ENCODE data around the gene AXIN2.

DNA sequence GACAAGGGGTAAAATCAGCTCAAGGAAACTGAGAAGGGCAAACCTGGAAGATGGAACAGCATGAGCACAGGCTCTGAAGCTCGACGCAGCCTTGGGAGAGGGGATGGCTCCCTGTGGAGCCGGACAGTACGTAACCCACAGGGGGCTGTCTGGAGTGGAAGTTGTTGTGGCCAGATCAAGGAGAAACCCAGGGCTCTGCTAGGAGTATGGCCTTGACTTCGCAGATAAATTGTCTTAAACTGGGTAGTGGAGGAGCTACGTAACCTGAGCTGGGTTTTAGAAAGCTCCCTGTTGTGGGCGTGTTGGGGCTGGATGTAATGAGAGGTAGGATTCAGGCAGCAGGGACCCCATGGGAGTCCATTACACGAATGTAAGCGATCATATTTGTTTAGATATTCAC, 25.5 kb upstream of the AXIN2 start:
- TF ChIP-seq, protein P1, sequence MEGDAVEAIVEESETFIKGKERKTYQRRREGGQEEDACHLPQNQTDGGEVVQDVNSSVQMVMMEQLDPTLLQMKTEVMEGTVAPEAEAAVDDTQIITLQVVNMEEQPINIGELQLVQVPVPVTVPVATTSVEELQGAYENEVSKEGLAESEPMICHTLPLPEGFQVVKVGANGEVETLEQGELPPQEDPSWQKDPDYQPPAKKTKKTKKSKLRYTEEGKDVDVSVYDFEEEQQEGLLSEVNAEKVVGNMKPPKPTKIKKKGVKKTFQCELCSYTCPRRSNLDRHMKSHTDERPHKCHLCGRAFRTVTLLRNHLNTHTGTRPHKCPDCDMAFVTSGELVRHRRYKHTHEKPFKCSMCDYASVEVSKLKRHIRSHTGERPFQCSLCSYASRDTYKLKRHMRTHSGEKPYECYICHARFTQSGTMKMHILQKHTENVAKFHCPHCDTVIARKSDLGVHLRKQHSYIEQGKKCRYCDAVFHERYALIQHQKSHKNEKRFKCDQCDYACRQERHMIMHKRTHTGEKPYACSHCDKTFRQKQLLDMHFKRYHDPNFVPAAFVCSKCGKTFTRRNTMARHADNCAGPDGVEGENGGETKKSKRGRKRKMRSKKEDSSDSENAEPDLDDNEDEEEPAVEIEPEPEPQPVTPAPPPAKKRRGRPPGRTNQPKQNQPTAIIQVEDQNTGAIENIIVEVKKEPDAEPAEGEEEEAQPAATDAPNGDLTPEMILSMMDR (IDR thresholded peaks at IDR 0.05) = no peak
- TF ChIP-seq POLR2A (IDR thresholded peaks at IDR 0.05) = no peak
